Naive thymus-derived CD4-positive, alpha-beta T cell (primary cell): ENCODE results near the gene RRAGD. TPM values are rescaled to one million over a fixed set of nuclear protein-coding genes. Genes with fewer than 3 reads are reported as not detected.

Source experiments
- ATAC-seq: fragments of 150-1000 bp; cut with Tn5 transposase; 2 replicates; pipeline ENCODE4 v1.10.0; 2021; ENCODE audit warnings: mild to moderate bottlenecking, moderate library complexity
- CTCF ChIA-PET: fragments of 350-600 bp; sonication (Branson Sonifier 250); formaldehyde crosslinking; loops from one replicate; lab custom pipeline; 2021; ENCODE audit warnings: antibody characterized with exemption; lab: Charles Lee
- POLR2A ChIA-PET: fragments of 350-600 bp; sonication (Branson Sonifier 250); formaldehyde crosslinking; loops from one replicate; lab custom pipeline; 2021; ENCODE audit warnings: antibody characterized with exemption, inconsistent platforms; lab: Charles Lee
- DNase-seq, 9 donors: peaks; one replicate each; pipeline versions ENCODE4 v3.0.0 to v3.0.0-alpha.2; 2020 to 2022; ENCODE audit warnings: mixed read lengths in 1 of 9
- H3K27ac ChIP-seq: one replicate; pipeline ENCODE4 v1.7.0; 2013; ENCODE audit warnings: mild to moderate bottlenecking, low read depth, low read length, moderate library complexity
- H3K27me3 ChIP-seq, 2 donors: one replicate each; pipeline ENCODE4 v1.7.0; 2013; ENCODE audit warnings: low read length in 2 of 2, mild to moderate bottlenecking in 2 of 2, moderate library complexity in 2 of 2; ENCODE audit not compliant: control insufficient read depth in 2 of 2, insufficient read depth in 2 of 2
- H3K36me3 ChIP-seq, 3 experiments: 1 replicate in 2 of 3; 2 replicates in 1 of 3; pipeline ENCODE4 v1.7.0; 2013; ENCODE audit warnings: low read length in 3 of 3, mild to moderate bottlenecking in 3 of 3, moderate library complexity in 1 of 3; ENCODE audit not compliant: insufficient read depth in 3 of 3, control insufficient read depth in 2 of 3
- H3K4me1 ChIP-seq, 2 donors: one replicate each; pipeline ENCODE4 v1.7.0; 2013; ENCODE audit warnings: low read length in 2 of 2, mild to moderate bottlenecking in 2 of 2, moderate library complexity in 1 of 2; ENCODE audit not compliant: control insufficient read depth in 2 of 2, insufficient read depth in 2 of 2
- H3K4me3 ChIP-seq: 2 replicates; pipeline ENCODE4 v1.7.0; 2013; ENCODE audit warnings: mild to moderate bottlenecking, low read length
- H3K9me3 ChIP-seq, 3 experiments: 1 replicate in 2 of 3; 2 replicates in 1 of 3; pipeline ENCODE4 v1.7.0; 2013; ENCODE audit warnings: low read length in 3 of 3; ENCODE audit not compliant: control insufficient read depth in 2 of 3
- H3K27ac Mint-ChIP-seq, 9 donors: one replicate each; pipeline ENCODE4 v1.8.0; 2020 to 2022; ENCODE audit warnings: mixed read lengths in 9 of 9, mild to moderate bottlenecking in 8 of 9, moderate library complexity in 5 of 9, inconsistent platforms in 2 of 9
- H3K27me3 Mint-ChIP-seq, 5 donors: one replicate each; pipeline ENCODE4 v1.8.0; 2021 to 2022; ENCODE audit warnings: mixed read lengths in 5 of 5, mild to moderate bottlenecking in 1 of 5
- H3K36me3 Mint-ChIP-seq, 5 donors: one replicate each; pipeline ENCODE4 v1.8.0; 2020 to 2022; ENCODE audit warnings: mixed read lengths in 5 of 5, mild to moderate bottlenecking in 3 of 5, inconsistent platforms in 1 of 5
- H3K4me1 Mint-ChIP-seq, 7 donors: one replicate each; pipeline ENCODE4 v1.8.0; 2020 to 2022; ENCODE audit warnings: mixed read lengths in 7 of 7, mild to moderate bottlenecking in 3 of 7, inconsistent platforms in 1 of 7
- H3K4me3 Mint-ChIP-seq, 10 donors: one replicate each; pipeline ENCODE4 v1.8.0; 2020 to 2022; ENCODE audit warnings: mild to moderate bottlenecking in 10 of 10, mixed read lengths in 10 of 10, moderate library complexity in 6 of 10, inconsistent platforms in 2 of 10
- H3K9me3 Mint-ChIP-seq, 11 donors: one replicate each; pipeline ENCODE4 v1.8.0; 2020 to 2022; ENCODE audit warnings: mixed read lengths in 11 of 11, mild to moderate bottlenecking in 4 of 11, inconsistent platforms in 1 of 11, moderate library complexity in 1 of 11
- intact Hi-C, 2 donors: fragments of 100-400 bp; cut with micrococcal nuclease; formaldehyde crosslinking; loops; one replicate each; pipeline ENCODE4 v1.15.1; 2023
- polyA plus RNA-seq, 2 donors: library from polyadenylated mRNA; unstranded; fragments of 300-500 nt; fragmentation: Illumina TruSeq; gene quantifications; one replicate each; pipeline ENCODE4 v1.2.3, GENCODE V29; 2021
- total RNA-seq, 6 experiments: library from RNA in 5 of 6; stranded (reverse) in 5 of 6; gene quantifications; 1 replicate in 5 of 6; 2 replicates in 1 of 6; pipeline ENCODE4 v1.2.3 and lab custom pipeline; 2021 to 2026

The RRAGD gene
- total and polyA plus RNA-seq, 7 experiments from 2014 or later, result 2.4 to 12.1 (median 7.4) TPM

DNA sequence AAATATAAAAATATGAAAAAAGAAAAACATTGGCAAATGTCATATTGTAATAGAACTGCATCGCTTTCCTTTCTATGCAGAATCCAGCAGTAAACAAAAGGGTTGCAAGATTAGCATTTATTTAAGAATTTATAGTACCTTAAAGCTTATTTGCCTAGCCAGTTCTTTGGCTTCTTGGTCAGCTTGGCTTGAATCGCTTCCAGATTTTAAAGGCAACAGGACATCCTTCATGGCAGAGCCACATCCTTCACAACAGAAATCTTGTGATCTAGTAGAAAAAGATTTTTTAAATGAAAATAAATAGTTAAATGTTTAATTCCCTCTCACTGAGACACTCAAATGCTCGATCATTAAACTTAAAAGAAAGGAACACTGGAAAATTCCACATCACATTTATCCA lies 76.9 kb downstream of the RRAGD start:
- intact Hi-C loops, result no loop called here
- Mint-ChIP-seq H3K4me1 (peaks cover 0 to 9% (median 4%) of the 10 kb centered on the region in 7 donors), H3K27ac (no peak overlapping the region), H3K9me3 (no peaks in the 10 kb centered on the region), H3K36me3 (peaks cover 4 to 44% (median 26%) of the 10 kb centered on the region in 5 donors), H3K4me3 (no peak overlapping the region), H3K27me3 (no peaks in the 10 kb centered on the region)
- Histone ChIP-seq H3K27me3 (no peaks in the 10 kb centered on the region), H3K9me3 (no peaks in the 10 kb centered on the region), H3K4me1 (no peaks in the 10 kb centered on the region), H3K36me3 (peaks cover 0 to 31% (median 0%) of the 10 kb centered on the region in 3 experiments), H3K27ac (no peak overlapping the region), H3K4me3 (no peak overlapping the region)
- DNase-seq, result no peak
- ChIA-PET CTCF (no interaction called here), POLR2A (interaction anchor here (1.5 kb wide), 1 partner anchor 12 kb away, joined by 3 read pairs; no protein-coding TSS in a partner anchor)
- no peak for ATAC-seq

DNA sequence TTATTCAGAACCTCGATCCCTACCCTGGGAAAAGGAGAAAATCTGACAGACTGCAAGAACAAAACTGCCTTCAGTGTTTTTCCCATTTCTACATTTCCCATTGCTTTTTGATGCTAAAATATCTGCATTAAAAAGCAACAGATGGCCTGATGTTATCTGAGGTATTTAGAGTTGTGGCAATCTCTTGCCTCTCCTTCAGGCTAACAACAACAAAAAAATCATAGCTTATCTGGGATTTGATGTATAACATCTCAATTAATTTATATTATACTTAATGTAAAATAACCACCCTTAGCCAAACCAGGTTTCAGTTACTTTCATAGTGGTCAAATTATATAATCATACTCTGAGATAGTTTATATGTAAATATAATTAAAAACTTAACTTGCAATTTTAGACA lies 81.2 kb downstream of the RRAGD start:
- Mint-ChIP-seq H3K9me3 (no peaks in the 10 kb centered on the region), H3K4me3 (no peak overlapping the region), H3K27me3 (no peaks in the 10 kb centered on the region), H3K4me1 (peaks cover 0 to 5% (median 0%) of the 10 kb centered on the region in 7 donors), H3K36me3 (peaks cover 12 to 59% (median 31%) of the 10 kb centered on the region in 5 donors), H3K27ac (no peak overlapping the region)
- intact Hi-C loops, result no loop called here
- Histone ChIP-seq H3K27ac (no peak overlapping the region), H3K9me3 (no peaks in the 10 kb centered on the region), H3K4me3 (no peak overlapping the region), H3K27me3 (no peaks in the 10 kb centered on the region), H3K4me1 (no peaks in the 10 kb centered on the region), H3K36me3 (peaks cover 0 to 19% (median 0%) of the 10 kb centered on the region in 3 experiments)
- DNase-seq (no peak), ATAC-seq (no peak)
- ChIA-PET CTCF (no interaction called here), POLR2A (no interaction called here)

DNA sequence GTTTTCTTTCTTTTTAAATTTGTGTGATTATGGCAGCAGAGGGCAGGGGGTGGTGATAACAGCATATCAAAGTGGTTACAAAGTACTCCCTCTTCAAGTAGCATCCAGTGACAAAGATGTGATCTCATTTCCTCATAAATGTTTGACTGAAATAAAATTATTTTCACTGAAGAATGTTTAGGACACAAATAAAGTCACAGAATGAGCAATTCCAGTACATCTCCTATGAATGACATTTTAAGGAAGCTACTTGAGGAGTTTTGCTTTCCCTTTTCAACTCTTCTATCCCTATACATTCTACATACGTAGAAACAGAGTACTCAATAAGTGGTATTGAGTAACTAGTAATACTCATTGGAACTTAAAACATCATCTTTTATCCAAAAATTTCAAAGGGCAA lies 83.1 kb downstream of the RRAGD start:
- Mint-ChIP-seq H3K27ac (peak overlapping the region in 1 of 9 donors; percentile 1), H3K27me3 (no peaks in the 10 kb centered on the region), H3K4me1 (peaks cover 0 to 5% (median 0%) of the 10 kb centered on the region in 7 donors), H3K9me3 (no peaks in the 10 kb centered on the region), H3K4me3 (no peak overlapping the region), H3K36me3 (peaks cover 12 to 58% (median 34%) of the 10 kb centered on the region in 5 donors)
- Histone ChIP-seq H3K4me3 (no peak overlapping the region), H3K27me3 (no peaks in the 10 kb centered on the region), H3K9me3 (no peaks in the 10 kb centered on the region), H3K27ac (no peak overlapping the region), H3K4me1 (no peaks in the 10 kb centered on the region), H3K36me3 (peaks cover 0 to 15% (median 0%) of the 10 kb centered on the region in 3 experiments)
- no peak for DNase-seq
- intact Hi-C loops, result loop anchor here in 1 of 2 donors (5.0 kb wide), 1 partner anchor 47 kb away; no protein-coding TSS in a partner anchor
- ATAC-seq, result no peak
- POLR2A ChIA-PET, result no interaction called here
- CTCF ChIA-PET, result interaction anchor here (1.1 kb wide), 1 partner anchor 39 kb away, joined by 3 read pairs; no protein-coding TSS in a partner anchor

DNA sequence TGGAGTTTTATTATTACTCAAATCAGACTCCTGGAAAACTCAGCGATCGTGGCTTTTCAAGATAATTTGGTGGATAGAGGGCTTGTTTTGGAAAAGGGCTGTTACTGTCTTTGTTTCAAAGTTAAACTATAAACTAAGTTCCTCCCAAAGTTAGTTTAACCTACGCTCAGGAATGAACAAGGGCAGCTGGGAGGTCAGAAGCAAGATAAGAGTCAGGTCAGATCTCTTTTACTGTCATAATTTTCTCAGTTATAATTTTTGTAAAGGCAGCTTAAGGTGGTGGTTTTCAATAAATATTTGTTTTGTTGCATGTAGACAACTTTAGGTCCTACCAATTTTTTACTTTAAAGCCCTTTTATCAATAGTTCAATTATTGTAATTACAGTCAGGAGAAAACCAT lies 87.8 kb downstream of the RRAGD start:
- Histone ChIP-seq H3K9me3 (no peaks in the 10 kb centered on the region), H3K36me3 (peaks cover 0 to 9% (median 0%) of the 10 kb centered on the region in 3 experiments), H3K4me1 (no peaks in the 10 kb centered on the region), H3K27me3 (no peaks in the 10 kb centered on the region), H3K27ac (no peak overlapping the region), H3K4me3 (no peak overlapping the region)
- H3K4me1 Mint-ChIP-seq, result peaks cover 0 to 9% (median 3%) of the 10 kb centered on the region in 7 donors
- H3K9me3 Mint-ChIP-seq, result no peaks in the 10 kb centered on the region
- ChIA-PET CTCF (no interaction called here), POLR2A (no interaction called here)
- H3K4me3 Mint-ChIP-seq, result no peak overlapping the region
- ATAC-seq, result no peak
- peaks cover 11 to 55% (median 35%) of the 10 kb centered on the region in 5 donors for H3K36me3 Mint-ChIP-seq
- H3K27ac Mint-ChIP-seq, result no peak overlapping the region
- no peak for DNase-seq
- H3K27me3 Mint-ChIP-seq, result no peaks in the 10 kb centered on the region
- intact Hi-C loops, result no loop called here

DNA sequence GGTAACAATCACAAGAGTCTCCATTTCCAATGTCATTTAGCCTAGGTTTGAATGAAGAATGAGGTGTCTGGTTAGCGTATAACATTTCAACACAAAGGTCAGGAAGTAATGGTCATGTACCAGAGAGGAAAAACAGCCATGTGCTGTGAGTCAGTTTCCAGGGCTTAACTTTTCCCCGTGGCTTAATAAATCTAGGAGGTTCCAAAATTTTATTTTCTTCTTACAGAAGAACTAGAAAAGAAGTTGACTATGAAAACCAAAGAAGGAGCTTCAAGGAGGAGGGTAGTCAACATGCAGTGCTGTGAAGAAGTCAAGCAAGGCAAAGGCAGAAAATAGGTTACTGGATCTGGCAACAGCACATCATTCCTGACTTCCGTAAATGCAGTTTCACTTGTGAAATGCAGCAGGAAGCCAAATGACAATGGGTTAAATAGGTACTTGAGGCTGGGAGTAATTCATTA lies 88.5 kb downstream of the RRAGD start:
- Mint-ChIP-seq H3K27ac (no peak overlapping the region), H3K27me3 (no peaks in the 10 kb centered on the region), H3K4me3 (no peak overlapping the region), H3K9me3 (no peaks in the 10 kb centered on the region), H3K36me3 (peaks cover 8 to 51% (median 32%) of the 10 kb centered on the region in 5 donors), H3K4me1 (peaks cover 0 to 9% (median 4%) of the 10 kb centered on the region in 7 donors)
- peaks cover 0 to 1% (median 0%) of the 10 kb centered on the region in 3 experiments for H3K36me3 ChIP-seq
- no peak for ATAC-seq
- H3K27me3 ChIP-seq, result no peaks in the 10 kb centered on the region
- H3K9me3 ChIP-seq, result no peaks in the 10 kb centered on the region
- H3K4me3 ChIP-seq, result no peak overlapping the region
- POLR2A ChIA-PET, result no interaction called here
- H3K4me1 ChIP-seq, result no peaks in the 10 kb centered on the region
- intact Hi-C loops, result no loop called here
- DNase-seq, result no peak
- CTCF ChIA-PET, result no interaction called here
- H3K27ac ChIP-seq, result no peak overlapping the region

DNA sequence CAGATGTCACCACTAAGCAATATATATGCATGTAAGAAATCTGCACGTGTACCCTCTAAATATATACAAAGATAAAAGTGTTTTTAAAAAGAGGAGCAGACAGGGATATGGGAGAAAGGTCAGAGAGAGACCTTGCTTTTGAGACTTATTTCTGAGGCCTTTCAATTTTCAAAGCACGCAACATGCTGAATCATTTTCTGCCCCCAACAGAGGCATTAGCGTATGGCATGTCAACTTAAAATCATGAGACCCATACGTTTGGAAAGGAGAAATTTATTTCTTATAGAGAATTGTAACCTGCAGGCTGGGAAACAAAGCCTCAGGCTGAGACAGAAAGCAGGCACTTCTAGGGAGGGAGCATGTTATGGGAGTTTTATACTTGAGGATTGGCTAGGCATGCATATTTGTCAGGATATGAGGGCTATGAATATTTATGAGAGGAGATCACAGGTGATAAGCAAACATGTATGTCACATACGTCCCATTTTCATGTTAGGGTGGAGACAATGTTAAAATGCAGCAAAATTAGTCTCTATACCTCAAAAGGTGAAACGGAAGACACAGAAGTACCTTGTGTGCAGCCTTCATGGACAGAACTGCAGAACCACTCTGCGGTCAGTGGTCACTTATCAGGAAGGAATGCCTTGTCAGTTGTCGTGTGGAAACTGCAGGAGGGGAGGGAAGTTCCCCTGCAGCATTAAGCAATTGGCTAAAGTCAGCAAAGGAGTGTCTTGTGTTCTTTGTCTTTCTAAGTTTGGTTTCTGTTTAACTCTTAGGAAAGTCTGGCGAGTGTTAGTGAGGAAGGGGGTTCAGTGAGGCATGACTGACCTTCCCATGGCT lies 90.7 kb downstream of the RRAGD start:
- H3K27ac ChIP-seq, result no peak overlapping the region
- Mint-ChIP-seq H3K9me3 (no peaks in the 10 kb centered on the region), H3K27me3 (no peaks in the 10 kb centered on the region), H3K36me3 (peaks cover 7 to 45% (median 26%) of the 10 kb centered on the region in 5 donors), H3K4me1 (peaks cover 0 to 12% (median 4%) of the 10 kb centered on the region in 7 donors), H3K4me3 (no peak overlapping the region), H3K27ac (peak overlapping the region in 1 of 9 donors; percentile 37)
- intact Hi-C loops, result no loop called here
- H3K4me1 ChIP-seq, result no peaks in the 10 kb centered on the region
- no peaks in the 10 kb centered on the region for H3K36me3 ChIP-seq
- CTCF ChIA-PET, result no interaction called here
- ATAC-seq, result peak; percentile 80
- no peaks in the 10 kb centered on the region for H3K27me3 ChIP-seq
- POLR2A ChIA-PET, result no interaction called here
- no peak for DNase-seq
- no peak overlapping the region for H3K4me3 ChIP-seq
- no peaks in the 10 kb centered on the region for H3K9me3 ChIP-seq
